NCI-H1092 (cell line): Measurements from ENCODE around the gene CYP1B1.
"Not testable (repeated sequence)": the region's sequence is repeated elsewhere in the genome, so short reads cannot be mapped to it uniquely, and the experiment has no call there.

Experiments used
- DNase-seq: peaks from one replicate; lab custom pipeline; 2025; lab: John Stamatoyannopoulos, UW

The CYP1B1 gene

DNA sequence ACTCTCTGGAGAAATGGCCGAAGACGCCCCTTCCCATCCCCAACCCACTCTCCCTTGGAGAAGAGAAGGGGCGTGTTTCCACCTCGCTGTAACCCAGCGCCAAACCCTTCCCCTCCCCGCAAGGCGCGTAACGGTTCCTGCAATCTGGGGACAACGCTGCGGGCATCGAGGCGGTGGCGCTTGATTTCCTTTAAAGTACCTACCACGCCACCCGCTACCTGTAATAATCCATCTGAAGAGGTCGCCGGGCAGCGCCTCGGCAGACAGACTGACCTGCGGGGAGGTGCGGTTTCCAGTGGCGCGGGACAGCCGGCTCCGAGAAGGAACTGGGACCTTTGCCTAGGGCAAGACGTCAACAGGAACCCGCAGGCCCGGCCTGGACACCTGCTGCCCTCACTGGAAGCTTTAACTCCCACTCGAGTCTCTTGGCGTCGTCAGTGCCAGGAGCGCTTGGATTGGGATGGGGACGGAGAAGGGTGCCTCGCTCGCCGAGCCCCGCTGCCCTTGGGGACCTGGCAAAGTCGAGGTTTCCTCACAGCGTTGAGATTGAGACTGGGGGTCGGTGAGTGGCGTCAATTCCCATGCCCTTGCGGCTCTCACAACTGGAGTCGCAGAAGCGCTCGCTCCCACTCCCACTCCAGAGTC, at the start of gene CYP1B1:
Gene CYP1B1, minus strand, starts transcription at position 645 of the 645 bp plus-strand sequence. CDS start 763 bp downstream, outside the sequence.
- no peak for DNase-seq

DNA sequence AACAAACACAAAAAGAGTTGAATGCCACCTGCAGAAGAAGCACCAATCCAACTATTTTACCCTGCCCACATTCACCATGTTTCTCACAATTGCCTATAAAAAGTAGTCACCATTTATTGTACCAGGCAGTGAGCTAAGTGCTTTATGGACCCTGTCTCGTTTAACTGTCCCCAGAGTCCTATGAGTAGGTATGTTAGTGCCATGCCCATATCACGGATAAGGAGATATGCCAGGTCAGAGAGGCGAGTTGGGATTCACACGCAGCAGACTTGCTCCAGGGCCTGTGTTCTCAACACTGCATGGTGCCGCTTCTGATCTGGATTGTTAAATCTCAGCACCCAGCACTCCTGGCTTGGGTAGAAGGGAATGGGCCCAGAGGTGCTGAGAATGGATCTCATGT, 49.1 kb upstream of the CYP1B1 start:
- no peak for DNase-seq

DNA sequence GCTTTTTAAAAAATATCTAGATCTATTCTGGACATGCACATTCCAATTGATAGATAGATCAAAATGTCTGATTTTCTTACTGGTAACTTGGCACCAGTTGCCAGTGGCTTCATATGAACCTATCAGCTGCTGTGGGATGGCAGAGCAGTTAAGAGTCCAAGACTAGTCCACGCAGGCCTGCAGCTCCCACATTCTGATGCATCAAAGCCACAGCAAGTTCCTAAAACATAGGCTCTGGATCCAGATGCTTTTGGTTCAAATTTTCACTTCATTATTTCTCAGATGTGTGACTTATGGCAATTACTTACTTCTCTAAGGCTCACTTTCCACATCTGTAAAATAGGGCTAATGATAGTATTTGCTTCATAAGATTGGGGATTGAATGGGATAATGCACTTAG, 48.0 kb upstream of the CYP1B1 start:
- no peak for DNase-seq

DNA sequence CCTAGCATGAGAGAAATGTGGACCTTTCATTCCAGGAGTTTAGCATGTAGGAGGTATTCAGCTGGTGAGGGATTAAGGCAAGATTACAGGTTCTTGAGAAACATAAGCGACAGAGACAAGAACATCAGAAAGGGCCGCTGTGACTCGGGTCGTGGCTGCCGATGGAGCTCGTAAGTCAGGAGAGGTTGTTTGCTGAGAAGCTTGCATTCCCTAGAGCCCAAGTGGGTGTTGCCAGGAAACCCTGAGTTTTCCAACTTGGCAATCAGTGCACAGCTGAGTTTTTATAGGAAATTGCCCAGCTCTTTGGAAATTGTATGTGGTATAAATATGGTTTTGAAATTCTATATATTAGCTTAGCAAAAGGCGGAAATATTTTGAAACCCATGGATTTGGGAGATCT, 46.4 kb upstream of the CYP1B1 start:
- no peak for DNase-seq

DNA sequence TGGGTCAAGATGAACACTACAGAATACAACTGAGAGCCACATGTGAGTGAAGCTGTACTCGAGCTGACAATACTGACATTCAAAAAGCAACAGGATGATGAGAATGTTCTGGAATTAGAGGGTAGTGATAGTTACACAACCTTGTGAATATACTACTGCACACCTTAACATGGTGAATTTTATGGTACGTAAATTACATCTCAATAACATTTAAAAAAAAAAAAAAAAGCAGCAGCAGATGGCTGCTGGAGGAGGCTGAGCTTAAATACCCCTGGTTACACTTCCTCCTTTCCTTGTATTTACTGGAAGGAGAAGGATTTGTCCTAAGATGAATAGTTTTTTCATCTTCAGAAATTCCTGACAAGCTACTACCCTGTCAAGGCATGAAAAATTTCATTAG, 45.5 kb upstream of the CYP1B1 start:
- no peak for DNase-seq

DNA sequence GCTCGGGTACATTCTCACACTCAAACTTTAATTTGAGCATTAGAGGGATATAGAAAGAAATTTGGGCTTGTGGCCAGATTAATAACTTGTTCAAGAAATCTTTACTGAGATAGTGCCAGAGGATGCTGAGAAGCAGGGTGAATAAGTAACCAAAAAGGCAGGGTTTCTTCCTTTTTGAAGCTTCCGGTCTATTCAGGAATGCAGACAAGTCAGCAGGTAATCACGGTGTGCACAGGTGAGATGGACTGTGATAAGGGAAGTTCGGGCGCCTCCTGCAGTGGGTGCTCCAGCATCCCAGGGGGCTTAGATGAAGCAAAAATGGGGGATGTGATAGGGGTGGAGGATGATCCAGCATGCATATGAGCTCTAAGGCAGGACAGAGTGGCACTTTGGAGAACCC, 44.9 kb upstream of the CYP1B1 start:
- DNase-seq = no peak

DNA sequence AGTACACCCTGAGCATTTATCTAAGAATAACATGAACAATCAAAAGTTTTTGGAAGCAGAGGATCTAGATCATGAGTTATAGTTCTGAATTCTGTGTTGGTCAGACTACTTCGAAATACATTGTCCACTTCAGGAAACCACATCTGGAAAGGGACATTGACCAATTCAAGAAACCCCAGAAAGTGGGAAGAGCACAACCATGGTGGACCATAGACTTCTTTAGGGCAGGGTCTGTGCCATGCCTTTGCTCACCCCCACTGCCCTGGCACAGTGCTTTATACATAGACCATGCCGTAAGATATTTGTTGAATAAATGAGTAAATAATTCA, 44.3 kb upstream of the CYP1B1 start:
- no peak for DNase-seq

DNA sequence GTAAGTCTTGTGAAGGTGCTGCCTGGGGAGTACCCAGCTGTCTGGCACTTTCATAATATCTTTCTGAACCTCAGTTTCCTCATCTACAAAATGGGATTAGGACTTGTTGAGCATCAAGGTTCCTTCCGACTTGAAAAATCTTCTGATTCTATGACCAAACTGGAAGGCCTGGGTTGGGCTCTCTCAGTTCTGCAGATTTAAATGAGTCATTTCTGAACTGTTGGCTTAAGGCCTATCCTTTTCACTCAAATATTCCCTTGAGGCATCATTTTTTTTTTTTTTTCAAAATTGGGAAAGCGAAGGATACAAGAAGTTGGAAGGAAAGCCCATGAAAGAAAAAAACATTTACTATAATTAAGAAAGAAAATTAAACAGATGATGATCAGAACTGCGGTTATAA, 40.8 kb upstream of the CYP1B1 start:
- no peak for DNase-seq

DNA sequence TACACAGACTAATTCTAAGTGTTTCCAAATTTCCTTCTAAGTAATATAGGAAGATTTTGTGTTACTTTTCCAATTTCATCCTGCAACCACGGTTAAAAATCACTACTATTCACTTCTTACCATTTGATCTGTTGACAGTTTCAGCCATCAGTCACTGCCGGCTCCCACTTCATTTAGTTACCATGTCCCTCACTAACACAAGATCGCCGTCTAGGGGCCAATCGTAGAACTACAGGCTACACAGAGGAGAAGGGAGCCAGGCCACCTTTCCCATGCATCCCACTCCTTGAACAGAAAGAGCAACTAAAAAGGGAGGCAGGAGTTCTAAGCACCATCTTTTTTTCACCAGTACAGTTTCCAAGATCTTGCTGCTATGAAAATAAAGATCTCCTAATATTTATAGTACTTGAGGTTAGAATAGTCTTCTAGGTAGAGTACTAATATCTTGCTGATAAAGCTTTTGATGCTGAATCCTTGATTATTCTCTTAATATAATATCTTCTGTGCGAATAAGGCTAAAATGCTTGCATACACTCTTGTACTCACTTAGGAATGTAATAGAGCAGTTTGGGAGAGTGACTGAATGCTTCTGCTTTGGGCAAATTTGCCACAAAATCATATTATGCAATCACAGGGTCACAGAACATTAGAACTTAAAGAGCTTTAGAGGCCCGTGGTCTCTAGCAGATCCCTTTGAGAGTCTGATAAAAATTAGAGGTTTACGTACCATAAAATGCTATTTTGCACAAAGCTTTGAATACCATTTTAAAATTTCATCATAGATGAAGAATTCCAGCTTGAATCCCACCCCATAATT, 39.5 kb upstream of the CYP1B1 start:
- peak; percentile 4 for DNase-seq

DNA sequence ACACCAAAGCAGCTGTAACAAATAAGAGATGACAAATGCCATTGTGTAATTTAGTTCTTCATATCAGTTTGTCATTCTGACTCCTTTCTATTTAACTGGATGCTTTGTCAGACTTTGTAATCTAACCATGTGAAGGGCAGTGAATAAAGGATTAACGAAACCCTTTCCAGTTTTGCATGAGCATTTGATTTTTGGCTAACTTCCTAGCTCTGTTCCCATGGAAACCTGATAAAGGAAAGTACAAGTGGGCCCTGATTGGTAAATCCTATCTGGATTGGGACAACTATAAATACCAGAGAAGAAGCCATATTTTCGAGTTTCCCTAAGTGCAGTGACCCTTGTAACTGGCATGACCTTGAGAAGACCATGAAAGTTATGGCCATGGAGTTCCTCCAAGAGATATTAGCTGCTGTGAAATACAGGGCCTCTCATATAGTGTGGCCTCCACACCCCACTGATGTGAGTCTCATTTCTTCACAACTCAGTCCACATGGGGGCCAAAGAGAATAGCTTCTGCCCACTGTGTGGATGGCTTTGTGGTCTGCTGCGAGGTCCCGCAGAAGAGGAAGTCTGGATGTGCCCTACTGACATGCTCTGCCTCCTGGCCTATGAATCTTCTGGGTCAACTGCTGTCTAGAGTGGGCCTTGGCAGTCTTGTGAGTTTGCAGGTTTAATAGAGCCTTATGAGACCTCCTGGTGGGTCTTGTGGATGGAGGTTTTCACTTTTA, 38.2 kb upstream of the CYP1B1 start:
- no peak for DNase-seq

DNA sequence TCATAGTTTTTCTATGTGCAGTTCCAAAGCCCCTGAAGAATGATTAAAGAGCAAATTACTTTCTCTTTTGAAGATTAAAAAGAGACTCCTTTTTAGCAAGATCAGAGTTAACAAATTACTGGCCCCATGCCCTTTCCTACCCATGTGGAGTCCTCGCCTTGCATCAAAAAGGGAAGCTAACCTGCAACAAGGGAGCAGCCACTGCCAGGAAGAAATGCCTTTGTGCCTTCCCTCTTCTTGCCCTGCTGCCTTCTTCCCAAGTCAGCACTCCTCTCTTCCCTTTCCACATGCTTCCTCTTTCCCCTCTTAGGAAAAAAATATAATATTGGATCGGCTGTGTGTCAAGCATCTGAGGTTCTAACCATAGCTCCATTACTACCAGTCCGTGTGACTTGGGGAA, 37.1 kb upstream of the CYP1B1 start:
- DNase-seq = no peak

DNA sequence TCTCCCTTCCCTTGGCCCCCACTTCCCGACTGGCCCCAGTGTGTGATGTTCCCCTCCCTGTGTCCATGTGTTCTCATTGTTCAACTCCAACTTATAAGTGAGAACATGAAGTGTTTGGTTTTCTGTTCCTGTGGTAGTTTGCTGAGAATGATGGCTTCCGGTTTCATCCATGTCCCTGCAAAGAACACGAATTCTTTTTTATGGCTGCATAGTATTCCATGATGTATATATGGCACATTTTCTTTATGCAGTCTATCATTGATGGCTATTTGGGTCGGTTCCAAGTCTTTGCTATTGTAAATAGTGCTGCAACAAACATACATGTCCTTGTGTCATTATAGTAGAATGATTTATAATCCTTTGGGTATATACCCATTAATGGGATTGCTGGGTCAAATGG, 35.4 kb upstream of the CYP1B1 start:
- not testable (repeated sequence) for DNase-seq

DNA sequence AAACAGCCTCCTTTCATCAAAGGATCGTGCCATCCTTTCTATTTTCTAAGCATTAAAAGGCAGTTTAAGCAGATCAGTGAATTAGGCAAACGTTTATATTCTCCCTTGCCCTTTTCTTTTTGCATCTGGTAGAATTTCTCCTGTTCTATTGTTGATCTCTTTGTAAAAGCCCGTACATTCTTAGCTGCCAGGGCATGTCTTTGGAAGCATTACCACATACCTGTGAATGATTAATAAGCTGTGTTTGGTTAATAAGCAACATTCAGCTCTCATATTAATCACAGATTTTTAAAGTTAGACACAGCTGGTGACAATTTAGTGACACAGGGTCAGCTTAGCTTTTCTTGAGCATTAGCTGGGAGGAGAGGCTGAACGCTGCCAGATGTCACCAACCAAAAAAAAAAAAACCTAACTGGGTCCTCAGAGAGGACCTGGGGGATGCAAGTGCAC, 33.8 kb upstream of the CYP1B1 start:
- DNase-seq = no peak

DNA sequence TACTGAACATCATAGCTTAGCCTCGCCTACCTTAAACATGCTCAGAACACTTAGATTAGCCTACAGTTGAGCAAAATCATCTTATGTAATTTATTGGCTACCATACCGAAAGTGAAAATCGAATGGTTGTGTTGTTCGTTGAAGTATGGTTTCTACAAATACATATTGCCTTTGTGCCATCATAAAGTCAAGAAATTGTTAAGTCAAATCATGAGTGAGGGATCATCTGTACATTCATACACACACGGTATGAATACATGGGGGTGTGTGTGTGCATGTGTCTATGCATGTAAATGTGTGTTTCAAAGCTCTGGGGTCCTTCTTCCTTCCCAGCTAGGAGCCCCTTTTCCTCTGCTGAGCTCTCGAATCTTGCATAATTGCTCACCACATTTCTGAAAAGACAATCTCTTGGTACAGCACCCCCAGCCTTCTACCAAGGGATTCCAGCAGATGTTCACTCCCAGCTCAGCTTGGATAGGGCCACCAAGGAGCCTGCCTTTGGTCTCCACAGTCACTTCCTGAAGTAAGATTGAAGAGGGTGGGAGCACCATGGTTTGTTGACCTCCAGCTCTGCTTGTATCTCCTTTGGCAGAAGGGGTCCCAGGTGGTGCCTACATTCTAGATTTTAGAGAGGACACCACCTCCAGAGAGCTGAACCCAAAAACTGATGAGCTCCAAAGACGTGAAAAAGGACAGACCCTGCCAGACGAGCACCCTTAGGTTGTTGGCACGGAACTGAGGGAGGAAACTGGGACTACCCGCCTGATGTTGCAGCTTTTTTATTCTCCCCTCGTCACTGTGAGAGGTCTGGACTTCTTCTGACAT, 33.2 kb upstream of the CYP1B1 start:
- DNase-seq = no peak

DNA sequence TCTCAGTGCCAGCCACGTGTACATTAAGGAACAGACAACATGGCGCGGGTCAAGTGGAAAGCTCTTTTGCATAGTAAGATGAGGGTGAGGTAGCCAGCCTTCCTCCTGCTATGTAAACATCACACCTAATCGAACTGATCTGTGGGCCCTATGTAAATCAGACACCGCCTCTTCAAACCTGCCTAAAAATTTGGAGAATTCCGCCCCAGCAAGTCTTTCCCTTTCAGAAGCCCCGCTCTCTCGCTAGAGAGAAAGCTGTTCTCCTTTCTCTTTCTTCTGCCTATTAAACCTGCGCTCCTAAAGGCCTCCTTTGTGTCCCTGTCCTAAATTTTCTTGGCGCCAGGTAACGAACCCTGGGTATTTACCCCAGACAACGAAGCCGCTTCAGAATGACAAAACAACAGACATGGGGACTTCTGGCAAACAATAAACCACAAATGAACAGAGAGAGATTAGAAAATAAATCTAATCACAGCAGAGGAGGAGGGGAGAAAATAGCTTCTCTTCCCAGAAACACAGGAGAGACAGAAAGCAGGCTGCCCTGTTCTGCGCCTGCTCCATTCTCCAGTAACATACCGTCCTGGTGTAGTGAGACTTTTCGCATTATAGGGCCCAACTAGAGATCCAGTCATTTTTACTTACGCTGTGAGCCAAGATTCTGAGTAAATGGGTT, 31.9 kb upstream of the CYP1B1 start:
- no peak for DNase-seq

DNA sequence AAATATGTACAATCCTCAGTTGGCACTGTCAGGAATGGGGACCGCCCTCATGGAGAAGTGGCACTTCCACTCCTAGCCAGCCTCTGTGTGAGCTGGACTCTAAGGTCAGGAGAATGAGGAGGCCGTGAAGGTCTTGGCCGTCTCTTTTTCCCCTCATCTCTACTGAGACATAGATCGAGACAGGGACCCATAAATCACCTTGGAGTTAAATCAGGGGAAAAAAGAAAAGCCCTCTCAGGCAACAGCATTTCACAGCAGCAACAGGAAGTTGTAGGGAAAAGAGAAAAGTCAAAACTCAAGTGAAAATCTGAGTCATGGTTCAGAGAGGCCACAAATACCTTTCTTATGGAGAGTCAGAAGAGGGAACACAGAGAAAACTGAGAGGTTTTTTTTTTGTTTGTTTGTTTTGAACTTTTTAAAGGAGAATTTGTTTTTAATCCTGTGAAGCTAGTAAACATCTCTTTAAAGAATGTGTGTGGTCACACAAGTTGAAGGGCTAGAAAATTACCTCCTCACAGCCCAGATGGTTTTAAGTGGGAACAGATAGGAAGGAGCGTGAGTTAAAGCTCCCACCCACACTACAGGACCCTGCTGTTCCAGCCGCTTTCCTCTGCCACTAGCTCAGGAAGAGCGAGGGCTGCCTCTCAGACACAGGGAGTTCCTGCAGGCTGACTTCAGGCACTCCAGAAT, 30.6 kb upstream of the CYP1B1 start:
- DNase-seq = no peak

DNA sequence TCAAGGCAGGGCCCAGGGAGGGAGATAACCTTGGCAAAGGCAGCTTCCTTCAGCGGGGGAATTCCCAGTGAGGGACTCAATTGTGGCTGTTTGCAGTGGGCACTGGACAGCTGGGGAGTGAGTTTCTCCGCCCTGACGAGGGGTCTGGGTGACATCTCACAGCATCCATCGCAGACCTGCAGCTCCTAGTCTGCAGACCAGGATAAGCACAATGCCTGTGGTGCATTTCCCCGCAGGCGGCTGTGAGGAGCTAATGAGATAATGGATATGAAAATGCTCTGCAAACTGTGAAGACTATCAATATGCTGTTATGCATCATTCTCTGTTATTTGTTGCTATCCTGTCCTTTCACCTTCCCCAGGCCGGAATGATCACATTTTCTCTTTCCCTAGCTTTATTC, 30.0 kb upstream of the CYP1B1 start:
- no peak for DNase-seq

DNA sequence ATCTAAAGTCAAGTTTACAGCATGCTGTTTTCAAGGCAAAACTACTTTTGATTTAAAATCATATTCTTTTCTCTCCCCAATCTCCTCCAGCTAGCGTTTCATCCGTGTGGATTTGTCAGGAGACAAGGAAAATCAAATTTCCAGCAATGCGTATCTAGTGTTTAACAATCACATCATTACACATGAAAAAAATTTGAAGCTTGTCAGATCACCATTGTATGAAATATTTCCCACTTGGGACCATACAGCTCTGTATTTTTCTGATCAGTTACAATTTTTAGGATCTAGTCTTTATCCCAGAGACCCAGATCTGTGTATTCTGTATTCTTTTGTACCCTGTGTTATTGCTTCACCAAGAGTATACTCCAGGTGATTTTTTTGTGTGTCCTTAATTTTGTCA, 28.6 kb upstream of the CYP1B1 start:
- DNase-seq = no peak

DNA sequence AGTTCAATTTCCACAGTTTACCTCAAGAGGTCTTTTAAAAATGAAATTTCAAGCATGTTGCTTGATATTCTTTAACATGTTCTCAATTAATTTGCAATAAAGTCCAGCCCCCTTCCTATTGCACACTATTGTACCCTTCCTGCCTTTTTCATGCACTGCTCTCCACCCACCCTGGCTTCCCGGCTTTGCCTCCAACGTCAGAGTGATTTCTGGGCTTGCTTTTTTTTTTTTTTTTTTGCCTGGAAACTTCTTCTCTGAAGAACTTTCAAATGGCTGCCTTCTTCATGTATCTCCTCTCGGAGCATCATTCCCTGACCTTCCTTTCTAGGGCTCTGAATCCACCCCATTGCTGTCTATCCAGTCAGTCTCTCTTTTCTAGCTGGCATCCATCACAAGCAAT, 24.4 kb upstream of the CYP1B1 start:
- DNase-seq = no peak

DNA sequence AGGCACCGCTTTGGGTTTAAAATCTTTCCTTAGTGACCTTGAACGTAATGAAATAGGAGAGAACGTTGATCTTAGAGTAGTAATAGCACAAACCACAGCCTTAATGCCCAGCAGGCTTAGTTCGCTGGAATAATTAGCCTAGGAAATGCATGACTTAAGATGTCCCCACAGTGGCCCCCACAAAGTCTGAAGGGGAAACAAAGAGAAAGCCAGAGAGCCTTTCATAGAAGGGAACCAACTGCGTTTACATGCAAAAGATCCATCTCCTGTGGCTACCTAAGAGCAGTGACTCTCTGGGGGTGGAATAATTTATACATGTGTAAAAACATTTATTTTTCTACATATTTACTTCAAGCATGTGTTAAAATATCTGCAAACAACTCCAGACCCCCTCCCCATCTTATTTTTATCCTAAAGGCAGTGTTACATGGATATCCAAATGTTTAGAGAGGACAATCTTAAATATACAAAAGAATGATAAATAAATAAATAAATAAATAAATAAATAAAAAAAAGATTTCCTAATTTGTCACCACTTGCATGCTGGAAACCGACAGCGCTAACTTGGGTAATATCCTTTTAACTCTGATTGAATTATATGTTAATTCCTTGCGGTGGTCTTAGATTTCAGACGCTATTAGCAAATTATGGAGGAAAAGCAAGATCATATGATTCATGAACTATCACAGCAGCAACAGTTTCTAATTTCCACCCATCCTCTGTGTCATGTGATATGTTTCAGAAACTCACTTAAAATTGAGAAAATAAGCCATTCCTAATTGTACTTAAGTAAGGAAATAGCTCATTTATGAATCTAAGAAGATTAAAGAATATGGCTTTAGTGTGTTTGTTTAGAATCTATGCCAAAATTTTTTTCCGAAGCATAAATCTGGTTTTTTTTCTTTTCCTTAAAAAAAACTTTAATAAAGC, 23.4 kb upstream of the CYP1B1 start:
- no peak for DNase-seq
